Measurements from ENCODE around the gene ZNF558. TPM values are rescaled to one million over a fixed set of nuclear protein-coding genes. Genes with fewer than 3 reads are reported as not detected.

The ZNF558 gene
- total RNA-seq, 4 donors from 2014 or later = 14.4 to 24.5 (median 18.6) TPM

DNA sequence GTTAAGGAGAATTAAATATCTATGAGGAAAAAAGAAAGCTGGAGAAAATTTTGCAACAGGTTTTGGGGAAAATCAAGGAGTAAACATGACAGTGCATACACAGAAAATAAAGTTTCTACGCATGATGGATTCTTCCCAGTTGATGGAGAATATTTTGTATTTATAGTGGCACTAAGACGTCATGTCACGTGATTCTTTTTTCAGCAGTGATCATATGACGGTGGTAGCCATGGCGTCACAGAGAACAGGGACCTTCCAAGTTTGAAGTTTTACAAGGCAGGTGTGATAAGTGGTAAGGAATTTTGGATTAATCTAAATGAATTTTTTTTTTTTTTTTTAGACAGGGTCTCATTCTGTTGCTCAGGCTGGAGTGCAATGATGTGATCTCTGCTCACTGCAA lies 8.6 kb upstream of the ZNF558 start:
- in situ Hi-C loops (cut with MboI; ENCODE audit: low sequenced_read_pairs in 4 of 4) = loop anchor here in 1 of 4 donors (25.0 kb wide), 1 partner anchor 947 kb away; no protein-coding TSS in a partner anchor
- ATAC-seq (no peak), DNase-seq (no peak)
- TF ChIP-seq CTCF (IDR thresholded peaks at IDR 0.05 in 4 of 5, conservative IDR thresholded peaks at IDR 0.05 in 1 of 5) (no peak), POLR2A (IDR thresholded peaks at IDR 0.05) (no peak)
- intact Hi-C loops (cut with DNase I; ENCODE audit: low total_unique reads) = no loop called here
- H3K36me3 ChIP-seq = no peaks in the 10 kb centered on the region
- H3K27ac ChIP-seq = no peak overlapping the region
- H3K9me3 ChIP-seq = no peaks in the 10 kb centered on the region
- no peaks in the 10 kb centered on the region for H3K27me3 ChIP-seq
- no peaks in the 10 kb centered on the region for H3K4me1 ChIP-seq
- no peak overlapping the region for H3K4me3 ChIP-seq

DNA sequence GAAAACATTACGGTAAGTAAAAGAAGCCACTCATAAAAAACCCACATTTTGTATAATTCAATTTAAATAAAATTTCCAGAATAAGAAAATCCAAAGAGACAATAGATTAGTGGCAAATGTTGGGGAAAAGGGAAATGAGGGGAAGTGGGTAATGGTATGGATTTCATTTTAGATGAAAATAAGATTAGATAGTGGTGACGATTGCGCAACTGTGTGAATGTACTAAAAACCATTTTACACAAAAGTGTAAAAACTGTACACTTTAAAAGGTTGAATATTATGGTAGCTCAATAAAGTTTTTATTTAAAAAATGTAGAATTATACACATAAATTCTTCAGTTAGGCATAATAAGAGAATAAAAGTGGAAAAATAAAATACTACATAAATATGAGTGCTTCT lies 3.8 kb upstream of the ZNF558 start:
- DNase-seq (no peak), ATAC-seq (no peak)
- Histone ChIP-seq H3K27ac (no peak overlapping the region), H3K36me3 (no peaks in the 10 kb centered on the region), H3K27me3 (no peaks in the 10 kb centered on the region), H3K4me3 (no peak overlapping the region), H3K9me3 (no peaks in the 10 kb centered on the region), H3K4me1 (peaks cover 8% of the 10 kb centered on the region in 2 donors)
- intact Hi-C loops (cut with DNase I; ENCODE audit: low total_unique reads) (loop anchor here (10.0 kb wide), 2 partner anchors 511 to 891 kb away; partner anchors contain the start of genes NDUFA7, RPS28 and TIMM44), in situ Hi-C loops (cut with MboI; ENCODE audit: low sequenced_read_pairs in 4 of 4) (loop anchor here in 1 of 4 donors (25.0 kb wide), 1 partner anchor 951 kb away; no protein-coding TSS in a partner anchor)
- TF ChIP-seq CTCF (IDR thresholded peaks at IDR 0.05 in 4 of 5, conservative IDR thresholded peaks at IDR 0.05 in 1 of 5) (no peak), POLR2A (IDR thresholded peaks at IDR 0.05) (no peak)

DNA sequence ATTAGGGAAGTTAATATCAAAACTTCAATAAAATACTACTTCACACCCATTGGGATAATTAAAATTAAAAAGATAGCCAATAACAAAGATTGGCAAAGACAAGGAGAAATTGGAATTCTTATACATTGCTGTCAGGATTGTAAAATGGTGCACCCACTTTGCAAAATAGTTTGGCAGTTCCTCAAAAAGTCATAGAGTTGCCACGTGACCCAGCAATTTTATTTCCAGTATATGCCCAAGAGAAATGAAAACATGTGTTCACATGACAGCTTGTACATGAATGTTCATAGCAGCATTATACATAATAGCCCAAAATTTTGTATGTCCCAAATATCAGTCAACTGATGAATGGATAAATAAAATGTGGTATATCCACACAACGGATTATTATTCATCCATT lies 3.3 kb upstream of the ZNF558 start:
- Histone ChIP-seq H3K27me3 (no peaks in the 10 kb centered on the region), H3K27ac (no peak overlapping the region), H3K4me1 (peaks cover 8 to 12% of the 10 kb centered on the region in 2 donors), H3K4me3 (no peak overlapping the region), H3K36me3 (peaks cover 0 to 3% of the 10 kb centered on the region in 2 donors), H3K9me3 (no peaks in the 10 kb centered on the region)
- intact Hi-C loops (cut with DNase I; ENCODE audit: low total_unique reads) (loop anchor here (10.0 kb wide), 2 partner anchors 511 to 891 kb away; partner anchors contain the start of genes NDUFA7, RPS28 and TIMM44), in situ Hi-C loops (cut with MboI; ENCODE audit: low sequenced_read_pairs in 4 of 4) (loop anchor here in 1 of 4 donors (25.0 kb wide), 1 partner anchor 952 kb away; no protein-coding TSS in a partner anchor)
- TF ChIP-seq CTCF (IDR thresholded peaks at IDR 0.05 in 4 of 5, conservative IDR thresholded peaks at IDR 0.05 in 1 of 5) = no peak
- TF ChIP-seq POLR2A (IDR thresholded peaks at IDR 0.05) = no peak
- DNase-seq (no peak), ATAC-seq (no peak)

DNA sequence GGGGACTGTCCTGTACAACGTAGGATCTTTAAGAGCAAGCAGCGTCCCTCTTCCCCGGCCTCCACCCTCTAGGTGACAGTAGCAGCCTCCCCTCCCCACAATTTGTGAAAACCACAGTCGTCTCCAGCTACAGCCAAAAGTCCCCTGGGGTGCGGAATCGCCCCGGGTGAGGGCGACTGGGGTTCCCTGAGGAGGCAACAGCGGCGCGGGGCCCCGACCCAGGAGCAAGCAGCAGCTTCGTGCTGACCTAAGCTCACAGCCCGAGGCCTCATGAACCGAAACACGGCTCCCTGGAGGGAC lies 322 bp downstream of the ZNF558 start:
- H3K27ac ChIP-seq = peak overlapping the region; percentile 91 to 96 (median 94)
- intact Hi-C loops (cut with DNase I; ENCODE audit: low total_unique reads) = loop anchor here (1.0 to 10.0 kb wide), 7 partner anchors 311 to 1434 kb away; partner anchors contain the start of genes FBXL12, MARCHF2, NDUFA7 and RPS28
- TF ChIP-seq POLR2A (IDR thresholded peaks at IDR 0.05) (no peak), CTCF (IDR thresholded peaks at IDR 0.05 in 4 of 5, conservative IDR thresholded peaks at IDR 0.05 in 1 of 5) (no peak)
- DNase-seq (peak in 1 of 2 donors; percentile 4), ATAC-seq (peak; percentile 17)
- H3K4me3 ChIP-seq = peak overlapping the region; percentile 74 to 91 (median 83)
- H3K9me3 ChIP-seq = no peaks in the 10 kb centered on the region
- H3K36me3 ChIP-seq = peaks cover 0 to 31% of the 10 kb centered on the region in 2 donors
- no peaks in the 10 kb centered on the region for H3K27me3 ChIP-seq
- peaks cover 8 to 12% of the 10 kb centered on the region in 2 donors for H3K4me1 ChIP-seq
- in situ Hi-C loops (cut with MboI; ENCODE audit: low sequenced_read_pairs in 4 of 4) = loop anchor here in 1 of 4 donors (25.0 kb wide), 1 partner anchor 956 kb away; no protein-coding TSS in a partner anchor
